Ishikawa (cell line): ENCODE measurements around the gene NHLH1.

Experiments
- CEBPB ChIP-seq: IDR thresholded peaks from 2 replicates; pipeline ENCODE4 v1.6.1; 2012
- CREB1 ChIP-seq: IDR thresholded peaks from 2 replicates; pipeline ENCODE4 v1.6.1; 2012; ENCODE audit warnings: low read depth
- EGR1 ChIP-seq: IDR thresholded peaks from 2 replicates; pipeline ENCODE4 v1.6.1; 2012
- EP300 ChIP-seq: IDR thresholded peaks from 2 replicates; pipeline ENCODE4 v1.6.1; 2012; ENCODE audit warnings: borderline replicate concordance
- FOXM1 ChIP-seq: IDR thresholded peaks from 2 replicates; pipeline ENCODE4 v1.6.1; 2012; ENCODE audit warnings: low read depth, borderline replicate concordance
- NFIC ChIP-seq: IDR thresholded peaks from 2 replicates; pipeline ENCODE4 v1.6.1; 2012
- RAD21 ChIP-seq: IDR thresholded peaks from 2 replicates; pipeline ENCODE4 v1.6.1; 2012; ENCODE audit warnings: low read depth
- TAF1 ChIP-seq: IDR thresholded peaks from 2 replicates; pipeline ENCODE4 v1.6.1; 2012; ENCODE audit warnings: low read depth, mild to moderate bottlenecking
- TCF12 ChIP-seq: IDR thresholded peaks from 2 replicates; pipeline ENCODE4 v1.6.1; 2012; ENCODE audit warnings: low read depth
- TEAD4 ChIP-seq: IDR thresholded peaks from 2 replicates; pipeline ENCODE4 v1.6.1; 2012
- YY1 ChIP-seq: IDR thresholded peaks from 2 replicates; pipeline ENCODE4 v1.6.1; 2012; ENCODE audit warnings: low read depth
- ZBTB7A ChIP-seq: IDR thresholded peaks from 2 replicates; pipeline ENCODE4 v1.6.1; 2012; ENCODE audit warnings: low read depth
- TF ChIP-seq, protein P1 (sequence below): IDR thresholded peaks from 2 replicates; pipeline ENCODE4 v1.6.1; 2012; ENCODE audit warnings: low read depth, mild to moderate bottlenecking
- TF ChIP-seq, protein P2 (sequence below): IDR thresholded peaks from 2 replicates; pipeline ENCODE4 v1.6.1; 2012
- TF ChIP-seq, protein P3 (sequence below): IDR thresholded peaks from 2 replicates; pipeline ENCODE4 v1.6.1; 2012

The NHLH1 gene

DNA sequence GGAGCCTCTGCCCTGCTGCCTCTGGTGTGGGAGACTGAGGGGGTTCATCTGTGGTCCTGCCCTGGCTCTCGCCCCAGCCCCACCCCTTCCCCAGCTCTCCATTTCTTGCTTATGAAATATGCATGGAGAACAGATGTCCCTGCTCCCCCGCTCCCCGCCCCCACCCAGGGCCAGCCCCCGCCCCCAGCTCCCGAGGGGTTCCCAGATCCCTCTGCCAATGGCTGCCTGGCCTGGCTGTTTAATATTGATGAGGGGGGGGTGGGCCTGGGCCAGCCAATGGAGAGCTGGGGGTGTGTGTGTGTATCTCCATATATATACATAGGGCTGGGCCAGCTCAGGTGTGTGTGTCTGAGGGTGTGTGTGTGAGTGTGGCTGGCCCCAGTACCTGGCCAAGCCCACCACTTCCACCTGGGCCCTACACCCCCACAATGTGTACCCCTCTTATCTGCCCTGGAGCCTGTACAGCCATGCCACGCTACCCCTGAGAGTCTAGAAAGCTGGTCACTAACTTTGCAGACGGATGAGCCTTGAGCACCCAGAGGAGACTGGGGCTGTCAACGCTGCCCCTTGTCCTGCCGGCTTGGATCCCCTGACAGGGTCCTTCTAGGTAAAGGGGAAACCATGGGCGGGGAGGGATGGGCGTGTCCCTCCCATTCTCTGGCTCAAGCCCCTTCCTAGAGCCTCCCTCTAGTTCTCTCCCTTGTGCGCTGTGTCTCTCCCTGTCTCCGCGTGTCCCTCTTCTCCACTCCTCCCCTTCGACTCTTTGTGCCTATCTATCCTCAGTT lies at the start of gene NHLH1:
TSS of gene NHLH1 (plus strand) at position 341 of the 785 bp plus-strand sequence. CDS start 3,661 bp downstream, outside the sequence.
- TF ChIP-seq, protein P1, sequence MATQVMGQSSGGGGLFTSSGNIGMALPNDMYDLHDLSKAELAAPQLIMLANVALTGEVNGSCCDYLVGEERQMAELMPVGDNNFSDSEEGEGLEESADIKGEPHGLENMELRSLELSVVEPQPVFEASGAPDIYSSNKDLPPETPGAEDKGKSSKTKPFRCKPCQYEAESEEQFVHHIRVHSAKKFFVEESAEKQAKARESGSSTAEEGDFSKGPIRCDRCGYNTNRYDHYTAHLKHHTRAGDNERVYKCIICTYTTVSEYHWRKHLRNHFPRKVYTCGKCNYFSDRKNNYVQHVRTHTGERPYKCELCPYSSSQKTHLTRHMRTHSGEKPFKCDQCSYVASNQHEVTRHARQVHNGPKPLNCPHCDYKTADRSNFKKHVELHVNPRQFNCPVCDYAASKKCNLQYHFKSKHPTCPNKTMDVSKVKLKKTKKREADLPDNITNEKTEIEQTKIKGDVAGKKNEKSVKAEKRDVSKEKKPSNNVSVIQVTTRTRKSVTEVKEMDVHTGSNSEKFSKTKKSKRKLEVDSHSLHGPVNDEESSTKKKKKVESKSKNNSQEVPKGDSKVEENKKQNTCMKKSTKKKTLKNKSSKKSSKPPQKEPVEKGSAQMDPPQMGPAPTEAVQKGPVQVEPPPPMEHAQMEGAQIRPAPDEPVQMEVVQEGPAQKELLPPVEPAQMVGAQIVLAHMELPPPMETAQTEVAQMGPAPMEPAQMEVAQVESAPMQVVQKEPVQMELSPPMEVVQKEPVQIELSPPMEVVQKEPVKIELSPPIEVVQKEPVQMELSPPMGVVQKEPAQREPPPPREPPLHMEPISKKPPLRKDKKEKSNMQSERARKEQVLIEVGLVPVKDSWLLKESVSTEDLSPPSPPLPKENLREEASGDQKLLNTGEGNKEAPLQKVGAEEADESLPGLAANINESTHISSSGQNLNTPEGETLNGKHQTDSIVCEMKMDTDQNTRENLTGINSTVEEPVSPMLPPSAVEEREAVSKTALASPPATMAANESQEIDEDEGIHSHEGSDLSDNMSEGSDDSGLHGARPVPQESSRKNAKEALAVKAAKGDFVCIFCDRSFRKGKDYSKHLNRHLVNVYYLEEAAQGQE = no peak
- TF ChIP-seq ZBTB7A = 0 out of 2 replicates have a peak, but pooled peaks have one; percentile 44

DNA sequence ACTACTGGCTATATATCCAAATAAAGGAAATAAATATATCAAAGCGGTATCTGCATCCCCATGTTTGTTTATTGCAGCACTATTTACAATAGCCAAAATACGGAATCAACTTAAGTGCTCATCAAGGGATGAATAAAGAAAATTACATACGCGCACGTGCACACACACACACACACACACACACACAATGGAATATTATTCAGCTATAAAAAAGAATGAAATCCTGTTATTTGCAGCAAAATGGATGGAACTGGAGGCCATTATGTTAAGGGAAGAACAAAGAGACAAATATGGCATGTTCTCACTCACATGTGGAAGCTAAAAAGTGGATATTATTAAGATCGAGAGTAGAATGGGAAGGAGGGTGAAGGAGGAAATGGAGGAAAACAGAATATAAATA lies 44.0 kb upstream of the NHLH1 start:
- TF ChIP-seq RAD21 = no peak
- TF ChIP-seq CEBPB = no peak
- no peak for TF ChIP-seq TEAD4
- TF ChIP-seq, protein P1 = no peak
- TF ChIP-seq CREB1 = no peak
- no peak for TF ChIP-seq TAF1
- TF ChIP-seq, protein P2, sequence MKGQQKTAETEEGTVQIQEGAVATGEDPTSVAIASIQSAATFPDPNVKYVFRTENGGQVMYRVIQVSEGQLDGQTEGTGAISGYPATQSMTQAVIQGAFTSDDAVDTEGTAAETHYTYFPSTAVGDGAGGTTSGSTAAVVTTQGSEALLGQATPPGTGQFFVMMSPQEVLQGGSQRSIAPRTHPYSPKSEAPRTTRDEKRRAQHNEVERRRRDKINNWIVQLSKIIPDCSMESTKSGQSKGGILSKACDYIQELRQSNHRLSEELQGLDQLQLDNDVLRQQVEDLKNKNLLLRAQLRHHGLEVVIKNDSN = no peak
- TF ChIP-seq ZBTB7A = no peak
- TF ChIP-seq NFIC = no peak
- TF ChIP-seq EGR1 = no peak
- TF ChIP-seq FOXM1 = no peak
- no peak for TF ChIP-seq EP300
- no peak for TF ChIP-seq TCF12
- no peak for TF ChIP-seq YY1
- TF ChIP-seq, protein P3, sequence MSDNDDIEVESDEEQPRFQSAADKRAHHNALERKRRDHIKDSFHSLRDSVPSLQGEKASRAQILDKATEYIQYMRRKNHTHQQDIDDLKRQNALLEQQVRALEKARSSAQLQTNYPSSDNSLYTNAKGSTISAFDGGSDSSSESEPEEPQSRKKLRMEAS = no peak

DNA sequence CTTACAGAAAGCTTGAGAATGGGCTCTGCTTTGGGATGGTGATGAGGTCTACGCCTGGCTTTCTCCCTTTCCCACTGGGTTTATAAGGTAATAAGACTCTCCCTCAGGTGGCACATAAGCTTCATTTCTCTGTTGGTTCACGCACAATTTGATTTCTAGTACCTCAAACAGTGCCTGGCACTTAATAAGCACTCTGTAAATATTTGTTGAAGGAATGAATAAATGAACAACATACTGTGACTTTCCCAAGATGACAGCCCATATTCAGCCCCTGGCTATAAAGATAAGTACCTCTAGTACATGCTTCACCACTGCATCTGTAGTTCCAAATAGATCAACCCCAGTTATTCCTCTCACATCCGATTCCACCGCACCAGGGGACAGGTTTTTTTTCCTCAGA lies 41.6 kb upstream of the NHLH1 start:
- TF ChIP-seq TEAD4 = no peak
- TF ChIP-seq, protein P3 = no peak
- no peak for TF ChIP-seq ZBTB7A

DNA sequence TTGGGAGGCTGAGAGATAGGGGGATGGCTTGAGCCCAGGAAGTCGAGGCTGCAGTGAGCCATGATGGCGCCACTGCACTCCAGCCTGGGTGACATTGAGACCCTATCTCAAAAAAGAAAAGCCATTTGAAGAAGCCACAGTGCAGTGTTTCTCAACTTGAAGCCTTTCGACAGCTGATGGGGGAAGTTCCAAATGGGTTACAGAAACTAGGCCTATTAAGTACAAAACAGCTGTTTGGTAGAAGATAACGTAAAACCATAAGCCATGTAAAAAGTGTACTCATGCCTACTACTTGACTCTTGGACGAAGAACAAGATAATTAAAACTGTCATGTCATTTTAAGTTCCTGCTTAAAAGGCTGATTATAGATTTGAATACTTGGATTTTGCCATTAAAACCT lies 40.5 kb upstream of the NHLH1 start:
- no peak for TF ChIP-seq EGR1
- TF ChIP-seq NFIC = no peak
- TF ChIP-seq, protein P2 = no peak
- no peak for TF ChIP-seq YY1
- TF ChIP-seq RAD21 = no peak
- TF ChIP-seq ZBTB7A = no peak
- TF ChIP-seq, protein P3 = no peak
- TF ChIP-seq FOXM1 = no peak
- TF ChIP-seq TEAD4 = no peak
- no peak for TF ChIP-seq EP300
- no peak for TF ChIP-seq CEBPB
- TF ChIP-seq CREB1 = no peak
- TF ChIP-seq TAF1 = no peak
- no peak for TF ChIP-seq TCF12

DNA sequence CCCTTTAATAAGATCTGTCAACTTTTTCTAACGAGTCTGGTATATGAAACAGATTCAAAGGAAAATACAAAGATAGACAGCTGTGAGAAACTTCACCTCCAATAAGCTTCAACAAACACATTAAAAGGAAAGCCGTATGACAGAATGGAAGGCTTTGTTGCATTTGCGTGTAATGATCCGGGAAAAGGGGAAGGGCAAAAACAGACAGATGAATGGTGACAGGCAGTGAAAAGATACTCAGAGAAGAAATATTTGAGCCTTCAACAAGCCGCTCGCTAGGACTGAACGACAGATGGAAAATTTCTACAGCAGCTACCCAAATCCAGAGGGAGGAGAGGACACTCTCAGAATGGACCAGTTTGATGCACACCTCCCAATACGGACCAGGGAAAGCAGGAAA lies 38.7 kb upstream of the NHLH1 start:
- TF ChIP-seq CREB1 (no peak), CEBPB (no peak), ZBTB7A (no peak), EGR1 (no peak), TEAD4 (no peak), TAF1 (no peak), TCF12 (no peak), EP300 (no peak), FOXM1 (no peak)
- TF ChIP-seq, protein P3 = no peak

DNA sequence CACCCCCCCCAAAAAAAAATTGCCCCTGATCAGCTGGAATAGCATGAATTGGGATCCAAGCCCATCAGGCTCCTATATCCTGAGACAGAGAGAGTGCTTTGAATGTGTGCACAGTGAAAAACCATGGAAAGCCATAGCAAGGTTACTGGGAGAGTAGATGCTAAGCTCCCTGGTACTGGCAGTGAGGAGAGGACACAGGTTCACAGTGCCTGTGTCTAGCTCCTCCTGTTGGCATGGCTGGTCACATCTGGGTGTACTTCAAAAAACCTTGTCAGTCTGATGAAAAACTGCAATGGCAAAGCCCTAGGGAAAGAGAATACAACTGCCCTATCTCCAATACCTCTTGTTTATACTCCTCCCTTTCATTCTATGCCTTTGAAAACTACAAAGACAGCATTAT lies 36.8 kb upstream of the NHLH1 start:
- TF ChIP-seq, protein P3 = no peak
- TF ChIP-seq CEBPB = no peak
